Activated CD4-positive, alpha-beta memory T cell treated with anti-CD3 and anti-CD28 coated beads, Interleukin-2, amount 10 ng/mL, durations not matched to agents 7 days and 5 days (primary cell): ENCODE data around the gene CLEC4M. TPM values are rescaled to one million over a fixed set of nuclear protein-coding genes. Genes with fewer than 3 reads are reported as not detected.
"Not testable (repeated sequence)": the region's sequence is repeated elsewhere in the genome, so short reads cannot be mapped to it uniquely, and the experiment has no call there.

Experiments used
- CTCF ChIA-PET: fragments of 350-600 bp; sonication (Branson Sonifier 250); formaldehyde crosslinking; loops from one replicate; lab custom pipeline; 2021; ENCODE audit warnings: antibody characterized with exemption, inconsistent platforms; lab: Charles Lee
- POLR2A ChIA-PET: fragments of 350-600 bp; sonication (Branson Sonifier 250); formaldehyde crosslinking; loops from one replicate; lab custom pipeline; 2021; ENCODE audit warnings: antibody characterized with exemption; lab: Charles Lee
- DNase-seq: peaks from one replicate; pipeline ENCODE4 v3.0.0-alpha.2; 2020
- H3K27ac Mint-ChIP-seq: one replicate; pipeline ENCODE4 v1.8.0; 2021; ENCODE audit warnings: mild to moderate bottlenecking, mixed read lengths
- H3K27me3 Mint-ChIP-seq: one replicate; pipeline ENCODE4 v1.8.0; 2021; ENCODE audit warnings: mixed read lengths
- H3K36me3 Mint-ChIP-seq: one replicate; pipeline ENCODE4 v1.8.0; 2021; ENCODE audit warnings: low read depth, mixed read lengths
- H3K4me1 Mint-ChIP-seq: one replicate; pipeline ENCODE4 v1.8.0; 2021; ENCODE audit warnings: mixed read lengths
- H3K4me3 Mint-ChIP-seq: one replicate; pipeline ENCODE4 v1.8.0; 2021; ENCODE audit warnings: mild to moderate bottlenecking, mixed read lengths
- H3K9me3 Mint-ChIP-seq: one replicate; pipeline ENCODE4 v1.8.0; 2021; ENCODE audit warnings: mixed read lengths
- total RNA-seq, 2 experiments: library from RNA; stranded (reverse); gene quantifications; one replicate each; pipeline ENCODE4 v1.2.3, GENCODE V29; 2021

CLEC4M gene
- total RNA-seq, 2 experiments from 2014 or later = not detected

DNA sequence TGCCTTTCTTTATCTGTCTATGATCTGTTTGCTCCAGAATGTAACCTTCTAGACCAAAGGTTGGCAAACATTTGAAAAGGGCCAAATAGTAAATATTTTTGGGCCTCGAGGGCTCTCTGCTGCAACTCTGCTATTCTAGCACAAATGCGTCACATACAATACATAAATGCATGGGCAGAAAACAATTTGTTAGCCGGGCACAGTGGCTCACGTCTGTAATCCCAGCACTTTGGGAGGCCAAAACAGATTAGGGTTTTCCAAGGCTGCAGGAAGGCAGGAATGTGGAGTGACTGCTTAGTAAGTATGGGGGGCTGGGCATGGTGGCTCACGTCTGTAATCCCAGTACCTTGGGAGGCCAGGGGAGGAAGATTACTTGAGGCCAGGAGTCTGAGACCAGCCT is 45.1 kb downstream of the CLEC4M start:
- CTCF ChIA-PET = interaction anchor here (0.7 kb wide), 1 partner anchor 28 kb away, joined by 5 read pairs; no protein-coding TSS in a partner anchor
- H3K36me3 Mint-ChIP-seq = peaks cover 16% of the 10 kb centered on the region

GRCh38 chr19:7811989-7812388 is 48.9 kb downstream of the CLEC4M start:
- CTCF ChIA-PET = interaction anchor here (1.9 kb wide), 1 partner anchor 11 kb away, joined by 9 read pairs; no protein-coding TSS in a partner anchor
- peaks cover 39% of the 10 kb centered on the region for H3K9me3 Mint-ChIP-seq

More for the DNA sequence above, 45.1 kb downstream of the CLEC4M start:
- Mint-ChIP-seq H3K4me1 (peaks cover 13% of the 10 kb centered on the region), H3K9me3 (peaks cover 28% of the 10 kb centered on the region), H3K4me3 (no peak overlapping the region), H3K27me3 (peaks cover 45% of the 10 kb centered on the region), H3K27ac (peak overlapping the region; percentile 57)
- DNase-seq = no peak
- POLR2A ChIA-PET = no interaction called here

DNA sequence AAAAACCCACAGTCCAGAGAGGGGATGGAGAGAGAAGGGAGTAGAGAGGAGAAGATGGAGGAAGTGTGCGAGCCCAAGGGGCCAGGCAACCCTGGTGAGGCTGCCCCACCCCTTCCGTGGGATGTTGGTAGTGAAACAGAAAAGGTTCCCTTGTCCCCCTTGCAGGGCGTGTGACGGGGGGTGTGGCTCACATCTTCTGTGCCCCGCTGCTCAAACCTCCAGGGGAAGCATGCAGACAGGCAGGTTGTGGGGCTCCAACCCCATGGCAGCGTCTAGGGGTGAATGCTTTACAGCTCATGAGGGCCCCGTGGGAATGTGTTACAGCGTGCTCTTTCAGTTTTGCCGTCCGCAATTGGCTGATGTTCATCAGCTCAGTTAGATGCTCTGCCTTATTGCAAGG is 52.3 kb downstream of the CLEC4M start:
- H3K9me3 Mint-ChIP-seq = peaks cover 37% of the 10 kb centered on the region
- ChIA-PET POLR2A (no interaction called here), CTCF (no interaction called here)
- peaks cover 56% of the 10 kb centered on the region for H3K27me3 Mint-ChIP-seq
- H3K36me3 Mint-ChIP-seq = peaks cover 20% of the 10 kb centered on the region
- peak overlapping the region; percentile 28 for H3K4me3 Mint-ChIP-seq
- peak; percentile 32 for DNase-seq
- peaks cover 25% of the 10 kb centered on the region for H3K4me1 Mint-ChIP-seq
- peak overlapping the region; percentile 68 for H3K27ac Mint-ChIP-seq

More at GRCh38 chr19:7811989-7812388, 48.9 kb downstream of the CLEC4M start:
- H3K27ac Mint-ChIP-seq = no peak overlapping the region
- peaks cover 50% of the 10 kb centered on the region for H3K27me3 Mint-ChIP-seq
- DNase-seq = no peak
- POLR2A ChIA-PET = no interaction called here
- peaks cover 38% of the 10 kb centered on the region for H3K4me1 Mint-ChIP-seq
- H3K4me3 Mint-ChIP-seq = no peak overlapping the region
- H3K36me3 Mint-ChIP-seq = peaks cover 24% of the 10 kb centered on the region

GRCh38 chr19:7816040-7816439 is 53.0 kb downstream of the CLEC4M start:
- H3K4me1 Mint-ChIP-seq = peaks cover 25% of the 10 kb centered on the region
- H3K9me3 Mint-ChIP-seq = peaks cover 32% of the 10 kb centered on the region
- H3K4me3 Mint-ChIP-seq, DNase-seq, POLR2A ChIA-PET, H3K27ac Mint-ChIP-seq, CTCF ChIA-PET: not testable (repeated sequence)
- H3K27me3 Mint-ChIP-seq = peaks cover 57% of the 10 kb centered on the region
- H3K36me3 Mint-ChIP-seq = peaks cover 15% of the 10 kb centered on the region

DNA sequence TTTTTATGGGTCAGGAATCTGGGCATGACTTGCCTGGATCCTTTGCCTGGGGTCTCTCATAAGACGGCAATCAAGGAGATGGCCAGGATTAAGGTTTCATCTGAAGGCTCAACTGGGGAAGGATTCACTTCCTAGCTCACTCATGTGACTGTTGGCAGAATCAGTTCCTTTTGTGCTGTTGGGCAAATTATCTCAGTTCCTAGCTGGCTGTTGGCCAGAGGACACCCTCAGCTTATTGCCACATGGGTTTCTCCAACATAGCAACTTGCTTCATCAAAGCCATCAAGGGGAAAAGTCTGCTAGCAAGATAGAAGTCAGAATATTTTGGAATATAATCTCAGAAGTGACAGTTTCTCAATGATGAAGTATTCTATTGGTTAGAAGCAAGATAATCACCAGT is 54.8 kb downstream of the CLEC4M start:
- CTCF ChIA-PET = interaction anchor here (0.6 kb wide), 1 partner anchor 237 kb away, joined by 4 read pairs; no protein-coding TSS in a partner anchor
- Mint-ChIP-seq H3K4me3 (no peak overlapping the region), H3K27ac (no peak overlapping the region), H3K36me3 (peaks cover 9% of the 10 kb centered on the region), H3K9me3 (peaks cover 18% of the 10 kb centered on the region), H3K27me3 (peaks cover 48% of the 10 kb centered on the region), H3K4me1 (peaks cover 25% of the 10 kb centered on the region)
- DNase-seq = no peak
- POLR2A ChIA-PET = no interaction called here

DNA sequence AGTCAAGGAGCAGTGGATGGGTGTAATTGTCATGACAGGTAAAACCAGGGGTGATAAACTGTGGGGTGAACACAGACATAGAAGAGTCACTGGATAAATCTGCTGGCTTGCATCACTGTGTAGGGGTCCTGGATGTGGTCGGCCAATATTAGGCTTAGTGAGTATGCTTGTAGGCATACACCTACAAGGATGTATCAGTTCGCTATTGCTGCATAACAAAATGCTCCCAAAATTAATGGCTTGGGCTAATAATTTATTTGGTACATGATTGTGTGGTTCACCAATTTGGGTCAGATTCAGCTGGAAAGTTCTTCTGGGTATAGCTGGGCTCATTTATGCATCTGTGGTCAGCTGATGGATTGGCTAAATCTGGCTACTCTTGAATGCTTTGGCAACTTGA is 55.8 kb downstream of the CLEC4M start:
- Mint-ChIP-seq H3K27me3 (peaks cover 48% of the 10 kb centered on the region), H3K4me1 (peaks cover 25% of the 10 kb centered on the region), H3K4me3 (no peak overlapping the region), H3K9me3 (peaks cover 18% of the 10 kb centered on the region), H3K27ac (no peak overlapping the region), H3K36me3 (peaks cover 9% of the 10 kb centered on the region)
- DNase-seq = no peak
- POLR2A ChIA-PET = no interaction called here
- CTCF ChIA-PET = interaction anchor here (1.3 to 1.8 kb wide), 2 partner anchors 50 to 138 kb away, joined by 7 to 8 read pairs; partner anchors contain the start of gene TRAPPC5

Other genes starting within 250 kb of the CLEC4M start
- 1 to 10 TPM; 5.5 to 7.5 TPM for gene ZNF358, start 247.1 kb upstream of the CLEC4M start, total RNA-seq
- gene MCOLN1, start 240.6 kb upstream of the CLEC4M start, total RNA-seq = 10 to 100 TPM; 15.2 to 15.3 TPM
- gene PNPLA6, start 227.5 kb upstream of the CLEC4M start, total RNA-seq = 100 to 1,000 TPM; 130 to 152 TPM
- gene CAMSAP3, start 167.4 kb upstream of the CLEC4M start, total RNA-seq = under 1 TPM; 0.13 to 0.33 TPM
- 10 to 100 TPM; 48.5 TPM for gene XAB2, start 133.7 kb upstream of the CLEC4M start, total RNA-seq
- gene PET100, start 133.4 kb upstream of the CLEC4M start, total RNA-seq = 100 to 1,000 TPM; 123 to 136 TPM
- gene PCP2, start 129.5 kb upstream of the CLEC4M start, total RNA-seq = 1 to 10 TPM; 1.9 to 2.1 TPM
- 100 to 1,000 TPM; 169 to 171 TPM for gene STXBP2, start 126.1 kb upstream of the CLEC4M start, total RNA-seq
- gene RETN, start 94.2 kb upstream of the CLEC4M start, total RNA-seq = not detected
- gene MCEMP1, start 86.2 kb upstream of the CLEC4M start, total RNA-seq = not detected
- 10 to 100 TPM; 92.5 to 94.7 TPM for gene TRAPPC5, start 82.4 kb upstream of the CLEC4M start, total RNA-seq
- under 1 TPM; 0.60 to 0.95 TPM for gene FCER2, start 61.1 kb upstream of the CLEC4M start, total RNA-seq
- gene CLEC4G, start 31.1 kb upstream of the CLEC4M start, total RNA-seq = not detected
- gene CD209, start 15.7 kb upstream of the CLEC4M start, total RNA-seq = not detected
- gene EVI5L, start 67.0 kb downstream of the CLEC4M start, total RNA-seq = 1 to 10 TPM; 7.0 to 7.7 TPM
- gene PRR36, start 111.1 kb downstream of the CLEC4M start, total RNA-seq = under 1 TPM; 0.05 to 0.13 TPM
- not detected for gene LRRC8E, start 125.3 kb downstream of the CLEC4M start, total RNA-seq
- 10 to 100 TPM; 42.6 to 42.9 TPM for gene MAP2K7, start 140.6 kb downstream of the CLEC4M start, total RNA-seq
- 1 to 10 TPM; 4.2 to 4.6 TPM for gene TGFBR3L, start 151.6 kb downstream of the CLEC4M start, total RNA-seq
- gene SNAPC2, start 157.1 kb downstream of the CLEC4M start, total RNA-seq = 10 to 100 TPM; 20.4 to 24.1 TPM
- not detected for gene CTXN1, start 162.9 kb downstream of the CLEC4M start, total RNA-seq
- gene TIMM44, start 180.4 kb downstream of the CLEC4M start, total RNA-seq = 10 to 100 TPM; 48.4 to 50.9 TPM
- gene ELAVL1, start 242.4 kb downstream of the CLEC4M start, total RNA-seq = 100 to 1,000 TPM in 1 of 2 experiments, 10 to 100 TPM in 1; 93.6 to 102 TPM